SK-N-SH (cell line): Measurements from ENCODE around the gene COLEC11. TPM values are rescaled to one million over a fixed set of nuclear protein-coding genes. Genes with fewer than 3 reads are reported as not detected.
"Not testable (repeated sequence)": the region's sequence is repeated elsewhere in the genome, so short reads cannot be mapped to it uniquely, and the experiment has no call there.

Experiments used
- CTCF ChIA-PET: fragments of 300-600, 350-600 bp; formaldehyde crosslinking; extraction: SDS; loops from one replicate; lab custom pipeline; 2021; lab: Yijun Ruan, JAX
- POLR2A ChIA-PET: fragments of 350-600 bp; sonication (Branson Sonifier 250); formaldehyde crosslinking; extraction: SDS; loops from one replicate; lab custom pipeline; 2020; ENCODE audit warnings: antibody characterized with exemption, inconsistent platforms; lab: Yijun Ruan, JAX
- DNase-seq: peaks from one replicate; pipeline ENCODE4 v3.0.0; 2012
- H2AFZ ChIP-seq: fragments of 200-600 bp; sonication (generic); 2 replicates; pipeline ENCODE4 v1.8.1; 2016; ENCODE audit warnings: antibody characterized with exemption, mild to moderate bottlenecking, low read depth
- H3F3A ChIP-seq: fragments of 200-600 bp; sonication (generic); replicated peaks from 2 replicates; pipeline ENCODE3; 2016; ENCODE audit warnings: antibody characterized with exemption, mild to moderate bottlenecking; ENCODE audit not compliant: insufficient read depth
- H3K27ac ChIP-seq, 2 experiments: fragments of 200-500 bp in 1 of 2; fragments of 200-600 bp in 1 of 2; sonication (Bioruptor generic) in 1 of 2; sonication (generic), shearing (Covaris generic) in 1 of 2; 2 replicates each; pipeline versions ENCODE4 v1.5.1 to v1.6.1; 2014 to 2016; ENCODE audit warnings: low read depth in 2 of 2, inconsistent platforms in 1 of 2, low read length in 1 of 2, mild to moderate bottlenecking in 1 of 2, mixed read lengths in 1 of 2
- H3K27me3 ChIP-seq: fragments of 200-600 bp; sonication (generic), shearing (Covaris generic); 2 replicates; pipeline ENCODE4 v1.6.1; 2016; ENCODE audit warnings: mixed run types; ENCODE audit not compliant: insufficient read depth
- H3K36me3 ChIP-seq, 2 experiments: fragments of 200-500 bp in 1 of 2; fragments of 200-600 bp in 1 of 2; sonication (Bioruptor generic) in 1 of 2; sonication (generic) in 1 of 2; replicated peaks in 1 of 2; 2 replicates each; pipeline versions ENCODE3 to v1.5.1; 2014 to 2016; ENCODE audit warnings: low read length in 1 of 2, mild to moderate bottlenecking in 1 of 2; ENCODE audit not compliant: insufficient read depth in 2 of 2, control insufficient read depth in 1 of 2
- H3K4me1 ChIP-seq, 2 experiments: fragments of 200-500 bp in 1 of 2; fragments of 200-600 bp in 1 of 2; sonication (Bioruptor generic) in 1 of 2; sonication (generic), shearing (Covaris generic) in 1 of 2; 2 replicates each; pipeline versions ENCODE4 v1.5.1 to v1.6.1; 2014 to 2016; ENCODE audit warnings: low read depth in 1 of 2, low read length in 1 of 2, mixed run types in 1 of 2; ENCODE audit not compliant: insufficient read depth in 2 of 2, control insufficient read depth in 1 of 2
- H3K4me2 ChIP-seq: fragments of 200-600 bp; sonication (generic), shearing (Covaris generic); 2 replicates; pipeline ENCODE4 v1.6.1; 2017; ENCODE audit warnings: mixed run types
- H3K4me3 ChIP-seq, 2 experiments: fragments of 200-500 bp in 1 of 2; fragments of 200-600 bp in 1 of 2; sonication (Bioruptor generic) in 1 of 2; sonication (generic), shearing (Covaris generic) in 1 of 2; 2 replicates each; pipeline versions ENCODE4 v1.5.1 to v1.8.1; 2014 to 2016; ENCODE audit warnings: low read depth in 2 of 2, inconsistent platforms in 1 of 2, low read length in 1 of 2, mild to moderate bottlenecking in 1 of 2, mixed read lengths in 1 of 2, moderate library complexity in 1 of 2
- H3K79me2 ChIP-seq: fragments of 200-600 bp; sonication (generic); 2 replicates; pipeline ENCODE4 v1.8.1; 2017; ENCODE audit warnings: mild to moderate bottlenecking; ENCODE audit not compliant: insufficient read depth
- H3K9ac ChIP-seq: fragments of 200-600 bp; sonication (generic); 2 replicates; pipeline ENCODE4 v1.6.1; 2017; ENCODE audit warnings: mixed run types
- H3K9me2 ChIP-seq: fragments of 200-600 bp; sonication (generic); 2 replicates; pipeline ENCODE4 v1.6.1; 2017; ENCODE audit warnings: mixed run types
- H3K9me3 ChIP-seq: fragments of 200-600 bp; sonication (generic); 2 replicates; pipeline ENCODE4 v1.6.1; 2017; ENCODE audit warnings: mixed run types, mild to moderate bottlenecking, moderate library complexity
- H4K20me1 ChIP-seq: fragments of 200-600 bp; sonication (generic); 2 replicates; pipeline ENCODE4 v1.6.1; 2017; ENCODE audit warnings: mild to moderate bottlenecking, mixed run types; ENCODE audit not compliant: insufficient read depth
- GABPA ChIP-seq: IDR thresholded peaks from 2 replicates; pipeline ENCODE4 v1.4.0; 2012; ENCODE audit warnings: low read depth, mild to moderate bottlenecking
- MEF2A ChIP-seq: IDR thresholded peaks from 2 replicates; pipeline ENCODE4 v1.4.0; 2012; ENCODE audit warnings: low read depth, borderline replicate concordance
- MXI1 ChIP-seq: IDR thresholded peaks from 2 replicates; pipeline ENCODE4 v1.6.1; 2012; ENCODE audit warnings: mild to moderate bottlenecking, low read depth, low read length, improper control_type of control experiment
- NRF1 ChIP-seq: IDR thresholded peaks from 2 replicates; pipeline ENCODE4 v1.6.1; 2012; ENCODE audit warnings: low read depth, mild to moderate bottlenecking, low read length
- RAD21 ChIP-seq: IDR thresholded peaks from 2 replicates; pipeline ENCODE4 v1.6.1; 2012; ENCODE audit warnings: mild to moderate bottlenecking, low read length
- RXRA ChIP-seq: IDR thresholded peaks from 2 replicates; pipeline ENCODE4 v1.4.0; 2012; ENCODE audit warnings: low read depth, mild to moderate bottlenecking, borderline replicate concordance
- SIN3A ChIP-seq: IDR thresholded peaks from 2 replicates; pipeline ENCODE4 v1.6.1; 2012; ENCODE audit warnings: low read depth, mild to moderate bottlenecking, low read length, moderate library complexity, borderline replicate concordance
- WGBS: methylation state at CpG from one replicate; pipeline ENCODE4 v1.1.6; 2017; ENCODE audit warnings: low lambda C conversion rate; 5-methylcytosine and 5-hydroxymethylcytosine counted together
- polyA plus RNA-seq, 3 experiments: library from polyadenylated mRNA; depleted of rRNA; stranded (reverse); fragments of >200 nt; gene quantifications; 2 replicates each; pipeline ENCODE4 v1.2.3, GENCODE V29; 2012
- TF ChIP-seq, protein P1 (sequence below): fragments of 150-350 bp; IDR thresholded peaks from 2 replicates; pipeline ENCODE4 v1.6.1; 2016; ENCODE audit warnings: mild to moderate bottlenecking, low read depth, low read length
- TF ChIP-seq, protein P2 (sequence below): IDR thresholded peaks from 2 replicates; pipeline ENCODE4 v1.6.1; 2012; ENCODE audit warnings: mild to moderate bottlenecking, low read depth, low read length, moderate library complexity
- TF ChIP-seq, protein P3 (sequence below): fragments of 200-600 bp; sonication (generic); IDR thresholded peaks from 2 replicates; pipeline ENCODE4 v1.6.1; 2017; ENCODE audit warnings: antibody characterized with exemption, mild to moderate bottlenecking, moderate library complexity

Gene COLEC11
- polyA plus RNA-seq, 1 of the 3 experiments (the other 2 are of a cell fraction), result 8.7 TPM

DNA sequence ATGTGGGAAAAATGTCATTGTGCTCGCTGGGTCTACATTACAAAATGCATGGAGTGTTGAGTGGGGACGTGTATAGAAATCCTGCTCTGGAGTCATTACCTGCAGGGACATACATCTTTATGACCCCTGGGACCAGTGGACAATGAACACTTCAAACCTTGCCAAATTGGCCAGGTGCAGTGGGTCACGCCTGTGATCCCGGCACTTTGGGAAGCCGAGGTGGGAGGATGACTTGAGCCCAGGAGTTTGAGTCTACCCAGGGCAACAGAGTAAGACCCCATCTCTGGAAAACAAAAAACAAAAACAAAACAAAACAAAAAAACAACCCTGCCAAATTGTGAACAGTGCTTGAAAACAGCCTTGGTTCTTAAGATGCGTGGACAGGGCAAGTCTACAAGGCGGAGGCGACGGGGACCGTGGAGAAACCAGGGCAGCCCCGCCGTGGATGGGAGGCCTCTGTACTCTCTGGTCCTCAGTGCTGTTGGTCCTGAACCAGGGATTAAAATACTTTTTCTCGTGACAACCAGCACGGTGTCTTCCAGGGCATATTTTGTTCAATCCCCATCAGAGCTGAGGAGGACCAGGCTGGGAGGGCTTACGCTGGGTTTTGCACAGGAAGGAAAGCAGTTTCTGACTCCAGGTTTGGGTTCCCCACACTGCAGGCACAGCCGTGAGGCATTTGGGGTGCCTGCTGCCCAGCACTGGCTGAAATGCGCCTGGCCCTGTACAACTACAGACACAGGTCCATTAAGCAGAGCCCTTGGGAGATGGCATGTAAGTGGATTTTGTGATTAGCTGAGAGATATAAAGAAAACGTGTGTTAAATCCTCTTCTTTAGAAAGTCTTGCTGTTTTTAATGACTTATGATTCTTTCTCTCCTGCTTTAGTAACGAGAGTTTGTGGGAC is 13.7 kb downstream of the COLEC11 start (continued):
- TF ChIP-seq, protein P1, sequence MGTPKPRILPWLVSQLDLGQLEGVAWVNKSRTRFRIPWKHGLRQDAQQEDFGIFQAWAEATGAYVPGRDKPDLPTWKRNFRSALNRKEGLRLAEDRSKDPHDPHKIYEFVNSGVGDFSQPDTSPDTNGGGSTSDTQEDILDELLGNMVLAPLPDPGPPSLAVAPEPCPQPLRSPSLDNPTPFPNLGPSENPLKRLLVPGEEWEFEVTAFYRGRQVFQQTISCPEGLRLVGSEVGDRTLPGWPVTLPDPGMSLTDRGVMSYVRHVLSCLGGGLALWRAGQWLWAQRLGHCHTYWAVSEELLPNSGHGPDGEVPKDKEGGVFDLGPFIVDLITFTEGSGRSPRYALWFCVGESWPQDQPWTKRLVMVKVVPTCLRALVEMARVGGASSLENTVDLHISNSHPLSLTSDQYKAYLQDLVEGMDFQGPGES, result no peak
- no peak for TF ChIP-seq RXRA
- TF ChIP-seq, protein P2, sequence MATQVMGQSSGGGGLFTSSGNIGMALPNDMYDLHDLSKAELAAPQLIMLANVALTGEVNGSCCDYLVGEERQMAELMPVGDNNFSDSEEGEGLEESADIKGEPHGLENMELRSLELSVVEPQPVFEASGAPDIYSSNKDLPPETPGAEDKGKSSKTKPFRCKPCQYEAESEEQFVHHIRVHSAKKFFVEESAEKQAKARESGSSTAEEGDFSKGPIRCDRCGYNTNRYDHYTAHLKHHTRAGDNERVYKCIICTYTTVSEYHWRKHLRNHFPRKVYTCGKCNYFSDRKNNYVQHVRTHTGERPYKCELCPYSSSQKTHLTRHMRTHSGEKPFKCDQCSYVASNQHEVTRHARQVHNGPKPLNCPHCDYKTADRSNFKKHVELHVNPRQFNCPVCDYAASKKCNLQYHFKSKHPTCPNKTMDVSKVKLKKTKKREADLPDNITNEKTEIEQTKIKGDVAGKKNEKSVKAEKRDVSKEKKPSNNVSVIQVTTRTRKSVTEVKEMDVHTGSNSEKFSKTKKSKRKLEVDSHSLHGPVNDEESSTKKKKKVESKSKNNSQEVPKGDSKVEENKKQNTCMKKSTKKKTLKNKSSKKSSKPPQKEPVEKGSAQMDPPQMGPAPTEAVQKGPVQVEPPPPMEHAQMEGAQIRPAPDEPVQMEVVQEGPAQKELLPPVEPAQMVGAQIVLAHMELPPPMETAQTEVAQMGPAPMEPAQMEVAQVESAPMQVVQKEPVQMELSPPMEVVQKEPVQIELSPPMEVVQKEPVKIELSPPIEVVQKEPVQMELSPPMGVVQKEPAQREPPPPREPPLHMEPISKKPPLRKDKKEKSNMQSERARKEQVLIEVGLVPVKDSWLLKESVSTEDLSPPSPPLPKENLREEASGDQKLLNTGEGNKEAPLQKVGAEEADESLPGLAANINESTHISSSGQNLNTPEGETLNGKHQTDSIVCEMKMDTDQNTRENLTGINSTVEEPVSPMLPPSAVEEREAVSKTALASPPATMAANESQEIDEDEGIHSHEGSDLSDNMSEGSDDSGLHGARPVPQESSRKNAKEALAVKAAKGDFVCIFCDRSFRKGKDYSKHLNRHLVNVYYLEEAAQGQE, result no peak
- no peak; the same call in 1 of the 2 replicates for TF ChIP-seq MXI1
- no peak for TF ChIP-seq MEF2A
- no peak for TF ChIP-seq SIN3A
- no peak for TF ChIP-seq NRF1
- TF ChIP-seq GABPA, result no peak
- TF ChIP-seq, protein P3, sequence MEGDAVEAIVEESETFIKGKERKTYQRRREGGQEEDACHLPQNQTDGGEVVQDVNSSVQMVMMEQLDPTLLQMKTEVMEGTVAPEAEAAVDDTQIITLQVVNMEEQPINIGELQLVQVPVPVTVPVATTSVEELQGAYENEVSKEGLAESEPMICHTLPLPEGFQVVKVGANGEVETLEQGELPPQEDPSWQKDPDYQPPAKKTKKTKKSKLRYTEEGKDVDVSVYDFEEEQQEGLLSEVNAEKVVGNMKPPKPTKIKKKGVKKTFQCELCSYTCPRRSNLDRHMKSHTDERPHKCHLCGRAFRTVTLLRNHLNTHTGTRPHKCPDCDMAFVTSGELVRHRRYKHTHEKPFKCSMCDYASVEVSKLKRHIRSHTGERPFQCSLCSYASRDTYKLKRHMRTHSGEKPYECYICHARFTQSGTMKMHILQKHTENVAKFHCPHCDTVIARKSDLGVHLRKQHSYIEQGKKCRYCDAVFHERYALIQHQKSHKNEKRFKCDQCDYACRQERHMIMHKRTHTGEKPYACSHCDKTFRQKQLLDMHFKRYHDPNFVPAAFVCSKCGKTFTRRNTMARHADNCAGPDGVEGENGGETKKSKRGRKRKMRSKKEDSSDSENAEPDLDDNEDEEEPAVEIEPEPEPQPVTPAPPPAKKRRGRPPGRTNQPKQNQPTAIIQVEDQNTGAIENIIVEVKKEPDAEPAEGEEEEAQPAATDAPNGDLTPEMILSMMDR, result no peak
- TF ChIP-seq RAD21, result 0 out of 2 replicates have a peak, but pooled peaks have one; percentile 6

DNA sequence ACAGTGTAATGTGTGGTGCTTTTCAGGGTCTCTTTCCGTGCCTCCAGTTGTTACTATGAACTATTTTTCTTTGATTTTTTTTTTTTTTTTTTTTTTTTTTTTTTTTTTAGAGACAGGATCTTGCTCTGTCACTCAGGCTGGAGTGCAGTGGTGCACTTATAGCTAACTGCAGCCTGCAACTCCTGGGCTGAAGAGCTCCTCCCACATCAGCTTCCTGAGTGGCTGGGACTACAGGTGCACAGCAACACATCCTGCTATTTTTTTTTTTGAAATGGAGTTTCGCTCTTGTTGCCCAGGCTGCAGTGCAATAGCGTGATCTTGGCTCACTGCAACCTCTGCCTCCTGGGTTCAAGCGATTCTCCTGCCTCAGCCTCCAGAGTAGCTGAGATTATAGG is 14.4 kb downstream of the COLEC11 start:
- not testable (repeated sequence) for H3K79me2 ChIP-seq, H2AFZ ChIP-seq, H3K36me3 ChIP-seq, H3K9ac ChIP-seq, DNase-seq, H3K4me3 ChIP-seq, H3K27me3 ChIP-seq, H3K4me2 ChIP-seq, H4K20me1 ChIP-seq, H3F3A ChIP-seq, H3K9me3 ChIP-seq, H3K9me2 ChIP-seq
- POLR2A ChIA-PET, result interaction anchor here (0.6 to 1.5 kb wide), 7 partner anchors 12 to 51 kb away, joined by 3 to 5 read pairs (median 3); partner anchors contain the start of gene RNASEH1
- Histone ChIP-seq H3K4me1 (peaks cover 5 to 59% of the 10 kb centered on the region in 2 experiments; a peak in 3 of 4 replicates), H3K27ac (peak overlapping the region in 1 of 2 experiments; percentile 97; a peak in 2 of 4 replicates)
- WGBS, result 83% methylated on average over 4 of the region's 4 CpGs
- CTCF ChIA-PET, result interaction anchor here (1.3 to 2.0 kb wide), 3 partner anchors 41 to 43 kb away, joined by 3 to 9 read pairs (median 6); no protein-coding TSS in a partner anchor
